ENCODE results near the gene CCNQ.

Gene CCNQ

GRCh38 chrX:153569475-153569874 is 29.5 kb downstream of the CCNQ start:
- Histone ChIP-seq H3K27me3 (ENCODE audit: insufficient read depth, low read length, poor library complexity) (no peaks in the 10 kb centered on the region), H3K23ac (ENCODE audit: low read length) (no peak overlapping the region), H3K79me2 (ENCODE audit: control insufficient read depth, insufficient read depth, low read length) (no peaks in the 10 kb centered on the region), H3K79me1 (ENCODE audit: low read length) (no peaks in the 10 kb centered on the region), H3K27ac (ENCODE audit: low read depth, low read length) (no peak overlapping the region), H4K8ac (ENCODE audit: low read depth, low read length) (no peak overlapping the region), H2BK5ac (ENCODE audit: low read length) (no peak overlapping the region), H3K4ac (ENCODE audit: low read depth, low read length) (no peak overlapping the region), H3K36me3 (ENCODE audit: control insufficient read depth, insufficient read depth, low read length) (no peaks in the 10 kb centered on the region), H3K4me1 (ENCODE audit: control insufficient read depth, low read depth, low read length) (no peaks in the 10 kb centered on the region), H3K4me3 (ENCODE audit: low read length) (no peak overlapping the region), H3K56ac (ENCODE audit: low read length) (no peak overlapping the region), H2AK5ac (ENCODE audit: low read length) (no peak overlapping the region), H4K5ac (ENCODE audit: low read length) (no peak overlapping the region), H3K9ac (ENCODE audit: low read length) (no peak overlapping the region), H2BK120ac (ENCODE audit: low read depth, low read length) (no peak overlapping the region), H2BK15ac (replicated peaks; ENCODE audit: low read depth) (no peak overlapping the region), H3K4me2 (ENCODE audit: low read length) (no peak overlapping the region), H3K18ac (ENCODE audit: low read length) (no peak overlapping the region)
- DNase-seq: no peak
- no CpG with 5 or more reads among the region's 13 CpGs for WGBS (ENCODE audit: extremely low coverage, insufficient coverage, low lambda C conversion rate)

DNA sequence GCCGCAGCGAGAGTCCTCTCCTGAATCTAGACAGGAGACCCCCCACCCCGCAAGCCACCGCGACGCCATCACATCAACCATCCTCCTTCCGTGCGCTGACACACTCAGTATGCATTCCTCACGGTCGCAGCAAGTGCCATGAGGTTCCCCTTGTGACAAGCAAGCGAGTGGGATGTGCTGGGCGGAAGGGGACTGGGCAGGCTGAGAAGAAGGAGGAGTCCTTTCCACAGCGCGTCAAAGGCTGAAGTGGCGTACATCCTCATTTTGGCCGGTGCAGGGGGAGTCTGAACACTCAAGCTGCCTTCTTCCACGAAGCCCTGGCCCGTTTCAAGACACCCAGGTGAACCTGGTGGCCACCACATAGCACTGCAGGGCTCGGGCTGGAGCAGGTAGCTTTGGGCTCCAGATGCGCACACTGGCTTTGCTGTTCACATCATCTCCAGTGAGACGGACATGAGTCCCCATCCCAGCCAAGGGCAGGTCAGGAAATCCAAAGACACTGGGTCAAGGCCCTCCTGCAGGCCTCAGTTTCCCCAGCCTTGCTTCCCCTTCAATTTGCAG is 30.4 kb downstream of the CCNQ start:
- H3K79me2 ChIP-seq (ENCODE audit: control insufficient read depth, insufficient read depth, low read length): no peaks in the 10 kb centered on the region
- no peak overlapping the region for H3K23ac ChIP-seq (ENCODE audit: low read length)
- no peak overlapping the region for H3K56ac ChIP-seq (ENCODE audit: low read length)
- H3K4ac ChIP-seq (ENCODE audit: low read depth, low read length): no peak overlapping the region
- no peak overlapping the region for H2BK120ac ChIP-seq (ENCODE audit: low read depth, low read length)
- no peaks in the 10 kb centered on the region for H3K27me3 ChIP-seq (ENCODE audit: insufficient read depth, low read length, poor library complexity)
- WGBS (ENCODE audit: extremely low coverage, insufficient coverage, low lambda C conversion rate): no CpG with 5 or more reads among the region's 21 CpGs
- no peak overlapping the region for H3K9ac ChIP-seq (ENCODE audit: low read length)
- H3K36me3 ChIP-seq (ENCODE audit: control insufficient read depth, insufficient read depth, low read length): no peaks in the 10 kb centered on the region
- H2AK5ac ChIP-seq (ENCODE audit: low read length): no peak overlapping the region
- H3K18ac ChIP-seq (ENCODE audit: low read length): no peak overlapping the region
- no peak overlapping the region for H4K5ac ChIP-seq (ENCODE audit: low read length)
- no peak overlapping the region for H3K27ac ChIP-seq (ENCODE audit: low read depth, low read length)
- H3K79me1 ChIP-seq (ENCODE audit: low read length): no peaks in the 10 kb centered on the region
- H3K4me2 ChIP-seq (ENCODE audit: low read length): no peak overlapping the region
- no peak overlapping the region for H2BK15ac ChIP-seq (replicated peaks; ENCODE audit: low read depth)
- H3K4me3 ChIP-seq (ENCODE audit: low read length): no peak overlapping the region
- no peak overlapping the region for H4K8ac ChIP-seq (ENCODE audit: low read depth, low read length)
- H3K4me1 ChIP-seq (ENCODE audit: control insufficient read depth, low read depth, low read length): no peaks in the 10 kb centered on the region
- no peak for DNase-seq
- no peak overlapping the region for H2BK5ac ChIP-seq (ENCODE audit: low read length)

- no peak overlapping the region for H3K27ac ChIP-seq (ENCODE audit: low read depth, low read length)
- no peak overlapping the region for H3K9ac ChIP-seq (ENCODE audit: low read length)
- WGBS (ENCODE audit: extremely low coverage, insufficient coverage, low lambda C conversion rate): no CpG with 5 or more reads among the region's 9 CpGs
- H3K27me3 ChIP-seq (ENCODE audit: insufficient read depth, low read length, poor library complexity): no peaks in the 10 kb centered on the region
- DNase-seq: peak; percentile 28
- no peak overlapping the region for H2BK5ac ChIP-seq (ENCODE audit: low read length)
- no peak overlapping the region for H3K4me3 ChIP-seq (ENCODE audit: low read length)
- no peaks in the 10 kb centered on the region for H3K36me3 ChIP-seq (ENCODE audit: control insufficient read depth, insufficient read depth, low read length)
- no peak overlapping the region for H3K18ac ChIP-seq (ENCODE audit: low read length)
- H3K56ac ChIP-seq (ENCODE audit: low read length): peak overlapping the region; percentile 64
- no peak overlapping the region for H3K23ac ChIP-seq (ENCODE audit: low read length)
- no peak overlapping the region for H2BK120ac ChIP-seq (ENCODE audit: low read depth, low read length)
- H4K5ac ChIP-seq (ENCODE audit: low read length): no peak overlapping the region
- no peaks in the 10 kb centered on the region for H3K79me1 ChIP-seq (ENCODE audit: low read length)
- H3K79me2 ChIP-seq (ENCODE audit: control insufficient read depth, insufficient read depth, low read length): no peaks in the 10 kb centered on the region
- no peak overlapping the region for H3K4me2 ChIP-seq (ENCODE audit: low read length)
- H4K8ac ChIP-seq (ENCODE audit: low read depth, low read length): no peak overlapping the region
- H2AK5ac ChIP-seq (ENCODE audit: low read length): no peak overlapping the region
- H3K4me1 ChIP-seq (ENCODE audit: control insufficient read depth, low read depth, low read length): no peaks in the 10 kb centered on the region
- no peak overlapping the region for H3K4ac ChIP-seq (ENCODE audit: low read depth, low read length)
- H2BK15ac ChIP-seq (replicated peaks; ENCODE audit: low read depth): no peak overlapping the region
These were observed 32.9 kb downstream of the CCNQ start for GRCh38 chrX:153565996-153566580.

GRCh38 chrX:153564047-153564606 is 34.8 kb downstream of the CCNQ start:
- H2BK15ac ChIP-seq (replicated peaks; ENCODE audit: low read depth): no peak overlapping the region
- no peak overlapping the region for H4K8ac ChIP-seq (ENCODE audit: low read depth, low read length)
- no peak overlapping the region for H3K4ac ChIP-seq (ENCODE audit: low read depth, low read length)
- no peak overlapping the region for H3K56ac ChIP-seq (ENCODE audit: low read length)
- no peak overlapping the region for H3K23ac ChIP-seq (ENCODE audit: low read length)
- H4K5ac ChIP-seq (ENCODE audit: low read length): no peak overlapping the region
- DNase-seq: no peak
- no peak overlapping the region for H3K18ac ChIP-seq (ENCODE audit: low read length)
- no peaks in the 10 kb centered on the region for H3K79me1 ChIP-seq (ENCODE audit: low read length)
- no peak overlapping the region for H2BK5ac ChIP-seq (ENCODE audit: low read length)
- H3K4me2 ChIP-seq (ENCODE audit: low read length): no peak overlapping the region
- no peak overlapping the region for H2AK5ac ChIP-seq (ENCODE audit: low read length)
- no peaks in the 10 kb centered on the region for H3K4me1 ChIP-seq (ENCODE audit: control insufficient read depth, low read depth, low read length)
- no peak overlapping the region for H3K9ac ChIP-seq (ENCODE audit: low read length)
- no peaks in the 10 kb centered on the region for H3K79me2 ChIP-seq (ENCODE audit: control insufficient read depth, insufficient read depth, low read length)
- WGBS (ENCODE audit: extremely low coverage, insufficient coverage, low lambda C conversion rate): no CpG with 5 or more reads among the region's 14 CpGs
- H3K4me3 ChIP-seq (ENCODE audit: low read length): no peak overlapping the region
- H3K27me3 ChIP-seq (ENCODE audit: insufficient read depth, low read length, poor library complexity): no peaks in the 10 kb centered on the region
- H2BK120ac ChIP-seq (ENCODE audit: low read depth, low read length): no peak overlapping the region
- no peak overlapping the region for H3K27ac ChIP-seq (ENCODE audit: low read depth, low read length)
- no peaks in the 10 kb centered on the region for H3K36me3 ChIP-seq (ENCODE audit: control insufficient read depth, insufficient read depth, low read length)

GRCh38 chrX:153562546-153562945 is 36.4 kb downstream of the CCNQ start:
- Histone ChIP-seq H3K36me3 (ENCODE audit: control insufficient read depth, insufficient read depth, low read length) (no peaks in the 10 kb centered on the region), H2BK15ac (replicated peaks; ENCODE audit: low read depth) (no peak overlapping the region), H3K18ac (ENCODE audit: low read length) (no peak overlapping the region), H3K27ac (ENCODE audit: low read depth, low read length) (no peak overlapping the region), H3K4me2 (ENCODE audit: low read length) (no peak overlapping the region), H3K56ac (ENCODE audit: low read length) (no peak overlapping the region), H2AK5ac (ENCODE audit: low read length) (no peak overlapping the region), H3K4me1 (ENCODE audit: control insufficient read depth, low read depth, low read length) (no peaks in the 10 kb centered on the region), H3K23ac (ENCODE audit: low read length) (no peak overlapping the region), H3K79me2 (ENCODE audit: control insufficient read depth, insufficient read depth, low read length) (no peaks in the 10 kb centered on the region), H4K5ac (ENCODE audit: low read length) (no peak overlapping the region), H4K8ac (ENCODE audit: low read depth, low read length) (no peak overlapping the region), H2BK5ac (ENCODE audit: low read length) (no peak overlapping the region), H3K27me3 (ENCODE audit: insufficient read depth, low read length, poor library complexity) (no peaks in the 10 kb centered on the region), H2BK120ac (ENCODE audit: low read depth, low read length) (no peak overlapping the region), H3K4ac (ENCODE audit: low read depth, low read length) (no peak overlapping the region), H3K4me3 (ENCODE audit: low read length) (no peak overlapping the region), H3K9ac (ENCODE audit: low read length) (no peak overlapping the region), H3K79me1 (ENCODE audit: low read length) (no peaks in the 10 kb centered on the region)
- DNase-seq: no peak
- WGBS (ENCODE audit: extremely low coverage, insufficient coverage, low lambda C conversion rate): no CpG with 5 or more reads among the region's 9 CpGs

DNA sequence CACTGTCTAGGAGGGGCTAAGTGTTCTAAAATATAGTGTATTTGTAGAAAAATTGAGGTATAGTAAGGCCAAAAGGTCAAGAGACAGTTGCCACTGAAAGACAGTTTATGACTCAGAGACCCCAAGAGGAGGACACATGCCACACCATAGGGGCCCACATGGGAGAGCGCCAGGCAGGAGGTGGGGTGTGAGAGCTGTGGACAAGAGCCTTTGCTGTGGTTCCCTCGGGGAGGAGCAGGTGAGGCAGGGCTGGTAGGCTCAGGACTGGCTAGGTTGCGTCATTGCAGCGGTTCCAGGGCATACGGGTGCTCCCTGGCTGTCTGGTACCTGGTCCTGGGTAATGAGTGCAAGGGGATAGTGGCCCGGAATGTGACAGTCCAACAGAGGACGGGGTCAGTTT is 37.6 kb downstream of the CCNQ start:
- H3K79me2 ChIP-seq (ENCODE audit: control insufficient read depth, insufficient read depth, low read length): no peaks in the 10 kb centered on the region
- H3K27ac ChIP-seq (ENCODE audit: low read depth, low read length): no peak overlapping the region
- H4K8ac ChIP-seq (ENCODE audit: low read depth, low read length): no peak overlapping the region
- no peaks in the 10 kb centered on the region for H3K4me1 ChIP-seq (ENCODE audit: control insufficient read depth, low read depth, low read length)
- no peaks in the 10 kb centered on the region for H3K36me3 ChIP-seq (ENCODE audit: control insufficient read depth, insufficient read depth, low read length)
- no peaks in the 10 kb centered on the region for H3K79me1 ChIP-seq (ENCODE audit: low read length)
- no peak overlapping the region for H3K4me3 ChIP-seq (ENCODE audit: low read length)
- H4K5ac ChIP-seq (ENCODE audit: low read length): no peak overlapping the region
- H2BK5ac ChIP-seq (ENCODE audit: low read length): no peak overlapping the region
- H2BK15ac ChIP-seq (replicated peaks; ENCODE audit: low read depth): no peak overlapping the region
- no peak overlapping the region for H3K4me2 ChIP-seq (ENCODE audit: low read length)
- H2AK5ac ChIP-seq (ENCODE audit: low read length): no peak overlapping the region
- H2BK120ac ChIP-seq (ENCODE audit: low read depth, low read length): no peak overlapping the region
- H3K9ac ChIP-seq (ENCODE audit: low read length): no peak overlapping the region
- H3K56ac ChIP-seq (ENCODE audit: low read length): no peak overlapping the region
- no peak overlapping the region for H3K23ac ChIP-seq (ENCODE audit: low read length)
- no CpG with 5 or more reads among the region's 7 CpGs for WGBS (ENCODE audit: extremely low coverage, insufficient coverage, low lambda C conversion rate)
- no peak overlapping the region for H3K18ac ChIP-seq (ENCODE audit: low read length)
- DNase-seq: no peak
- no peaks in the 10 kb centered on the region for H3K27me3 ChIP-seq (ENCODE audit: insufficient read depth, low read length, poor library complexity)
- no peak overlapping the region for H3K4ac ChIP-seq (ENCODE audit: low read depth, low read length)

Data from mesendoderm (in vitro differentiated cells).